Astrocyte (in vitro differentiated cells and primary cell): ENCODE results near the gene ATG4D.

Experiments
- CTCF ChIP-seq: IDR thresholded peaks from 2 replicates; pipeline ENCODE4 v1.5.1; 2011; ENCODE audit warnings: low read depth, mild to moderate bottlenecking, inconsistent platforms, low read length, moderate library complexity; ENCODE audit not compliant: insufficient read depth
- EZH2 ChIP-seq: IDR thresholded peaks from 2 replicates; pipeline ENCODE4 v1.6.1; 2012; ENCODE audit warnings: mild to moderate bottlenecking, low read length, inconsistent platforms; ENCODE audit not compliant: insufficient read depth

GRCh38 chr19:10519421-10519820, 24.3 kb upstream of the ATG4D start:
- no peak for TF ChIP-seq CTCF
- TF ChIP-seq EZH2, result no peak
